ENCODE data around the gene IQSEC1. TPM values are rescaled to one million over a fixed set of nuclear protein-coding genes. Genes with fewer than 3 reads are reported as not detected.

Gene IQSEC1
- polyA plus RNA-seq (2011; rRNA removed): 3.7 and 5.8 TPM in 2 replicates
- polyA plus RNA-seq (2012; cell fraction: cytosol; rRNA removed): 6.7 and 9.6 TPM in 2 replicates
- polyA plus RNA-seq (2012; cell fraction: nucleus; rRNA removed): 17.5 and 17.8 TPM in 2 replicates
- polyA plus RNA-seq (2017; fragmentation: RNase III; extraction: RNeasy Plus Mini Kit Qiagen cat#74134 plus additional on column Dnase treatment): 10.2 to 10.7 TPM (median 10.5 TPM) in 3 replicates
- polyA minus RNA-seq (2011; rRNA and poly(A)+ RNA removed): 7.4 and 9.4 TPM in 2 replicates

GRCh38 chr3:13073326-13074005 is at the start of gene IQSEC1:
Gene IQSEC1, minus strand, starts transcription at chr3:13073429. Its CDS starts 415 bp downstream, at chr3:13073014.
- Histone ChIP-seq H3K4me3 (no peak within 1 kb of the TSS), H3K4me2 (peak within 1 kb of the TSS; percentile 19; the same call in 1 of the 3 replicates), H3K9me3 (no peaks in the 10 kb centered on the region), H3K27ac (no peak within 1 kb of the TSS), H3K4me1 (no peaks in the 10 kb centered on the region)
- POLR2A ChIA-PET: no interaction called here
- ATAC-seq: peak in 1 of 2 experiments; percentile 29; a peak in 2 of 6 replicates
- no peak for TF ChIP-seq POLR2AphosphoS2 (conservative IDR thresholded peaks at IDR 0.05; ENCODE audit: low read length)
- no peak for TF ChIP-seq CBX2 (IDR thresholded peaks at IDR 0.05; ENCODE audit: borderline replicate concordance, low read depth)
- no peak for TF ChIP-seq HDAC2 (IDR thresholded peaks at IDR 0.05)
- no peak for DNase-seq (ENCODE audit: low read depth in 1 of 2, low spot score in 1 of 2)
- CTCF ChIA-PET: interaction anchor here (1.3 to 1.8 kb wide), 2 partner anchors 18 to 68 kb away, joined by 3 to 8 read pairs; no protein-coding TSS in a partner anchor
- 41% methylated on average over 17 of the region's 63 CpGs for WGBS (ENCODE audit: missing lambda C conversion rate)
- FAIRE-seq: no peak

- no peak for ATAC-seq
- Histone ChIP-seq H3K4me1 (no peaks in the 10 kb centered on the region), H3K9me3 (no peaks in the 10 kb centered on the region), H3K27ac (no peak overlapping the region), H3K4me2 (no peak overlapping the region), H3K4me3 (no peak overlapping the region)
- TF ChIP-seq CBX2 (IDR thresholded peaks at IDR 0.05; ENCODE audit: borderline replicate concordance, low read depth) (no peak), HMGXB4 (CRISPR knock-in tag; IDR thresholded peaks at IDR 0.05; ENCODE audit: borderline replicate concordance) (no peak)
- FAIRE-seq: no peak
- 58% methylated on average over 20 of the region's 20 CpGs for WGBS (ENCODE audit: missing lambda C conversion rate)
- POLR2A ChIA-PET: no interaction called here
- DNase-seq (ENCODE audit: low read depth in 1 of 2, low spot score in 1 of 2): no peak
- CTCF ChIA-PET: interaction anchor here (0.9 kb wide), 1 partner anchor 535 kb away, joined by 3 read pairs; no protein-coding TSS in a partner anchor
Observed at GRCh38 chr3:13122081-13123012, 49.1 kb upstream of the IQSEC1 start.

- H3K4me1 ChIP-seq: no peaks in the 10 kb centered on the region
- POLR2A ChIA-PET: no interaction called here
- WGBS (ENCODE audit: missing lambda C conversion rate): 85% methylated on average over 14 of the region's 14 CpGs
- DNase-seq (ENCODE audit: low read depth in 1 of 2, low spot score in 1 of 2) (no peak), FAIRE-seq (no peak), ATAC-seq (no peak)
- no peak overlapping the region for H3K4me2 ChIP-seq
- CTCF ChIA-PET: no interaction called here
- no peak overlapping the region for H3K27ac ChIP-seq
- no peaks in the 10 kb centered on the region for H3K9me3 ChIP-seq
- TF ChIP-seq CHD4 (IDR thresholded peaks at IDR 0.05; ENCODE audit: borderline replicate concordance): no peak
- peak; percentile 54; the same call in 1 of the 2 replicates for TF ChIP-seq REST (IDR thresholded peaks at IDR 0.05)
- no peak overlapping the region for H3K4me3 ChIP-seq
Observed at GRCh38 chr3:13121553-13122001, 48.3 kb upstream of the IQSEC1 start.

- ChIA-PET POLR2A (no interaction called here), CTCF (interaction anchor here (0.9 to 1.8 kb wide), 2 partner anchors 10 to 29 kb away, joined by 3 to 9 read pairs; no protein-coding TSS in a partner anchor)
- H3K9me3 ChIP-seq: no peaks in the 10 kb centered on the region
- 84% methylated on average over 16 of the region's 16 CpGs for WGBS (ENCODE audit: missing lambda C conversion rate)
- TF ChIP-seq RARB (CRISPR knock-in tag; IDR thresholded peaks at IDR 0.05) (no peak), PBX3 (IDR thresholded peaks at IDR 0.05) (no peak), HMGXB4 (CRISPR knock-in tag; IDR thresholded peaks at IDR 0.05; ENCODE audit: borderline replicate concordance) (no peak), RNF2 (IDR thresholded peaks at IDR 0.05; ENCODE audit: borderline replicate concordance, low read depth) (no peak), PHF8 (IDR thresholded peaks at IDR 0.05; ENCODE audit: borderline replicate concordance, low read depth) (no peak), SMC3 (IDR thresholded peaks at IDR 0.05) (no peak), HOXA7 (CRISPR knock-in tag; IDR thresholded peaks at IDR 0.05) (no peak), MAFK (IDR thresholded peaks at IDR 0.05; ENCODE audit: partially characterized antibody) (no peak), FOSB (CRISPR knock-in tag; IDR thresholded peaks at IDR 0.05) (no peak), RFX5 (IDR thresholded peaks at IDR 0.05) (no peak)
- no peaks in the 10 kb centered on the region for H3K4me1 ChIP-seq
- FAIRE-seq (no peak), DNase-seq (ENCODE audit: low read depth in 1 of 2, low spot score in 1 of 2) (no peak), ATAC-seq (no peak)
- H3K4me2 ChIP-seq: no peak overlapping the region
- H3K4me3 ChIP-seq: no peak overlapping the region
- no peak overlapping the region for H3K27ac ChIP-seq
Observed at GRCh38 chr3:13120928-13121552, 47.8 kb upstream of the IQSEC1 start.

All from A549 (cell line).